CD4-positive, alpha-beta T cell treated with Interleukin-6 for 4 hours (primary cell): Measurements from ENCODE around the gene LZTS3.
"Not testable (repeated sequence)": the region's sequence is repeated elsewhere in the genome, so short reads cannot be mapped to it uniquely, and the experiment has no call there.

ENCODE experiments used
- DNase-seq: peaks from one replicate; pipeline ENCODE4 v3.0.0-alpha.2; 2020; ENCODE audit warnings: mixed read lengths

Gene LZTS3

GRCh38 chr20:3172933-3173609 lies at the start of gene LZTS3:
Gene LZTS3, minus strand, starts transcription at chr20:3173549. Its CDS starts 6,386 bp downstream, at chr20:3167163.
- DNase-seq = peak; percentile 89

GRCh38 chr20:3221398-3222226 lies 48.3 kb upstream of the LZTS3 start:
- no peak for DNase-seq

DNA sequence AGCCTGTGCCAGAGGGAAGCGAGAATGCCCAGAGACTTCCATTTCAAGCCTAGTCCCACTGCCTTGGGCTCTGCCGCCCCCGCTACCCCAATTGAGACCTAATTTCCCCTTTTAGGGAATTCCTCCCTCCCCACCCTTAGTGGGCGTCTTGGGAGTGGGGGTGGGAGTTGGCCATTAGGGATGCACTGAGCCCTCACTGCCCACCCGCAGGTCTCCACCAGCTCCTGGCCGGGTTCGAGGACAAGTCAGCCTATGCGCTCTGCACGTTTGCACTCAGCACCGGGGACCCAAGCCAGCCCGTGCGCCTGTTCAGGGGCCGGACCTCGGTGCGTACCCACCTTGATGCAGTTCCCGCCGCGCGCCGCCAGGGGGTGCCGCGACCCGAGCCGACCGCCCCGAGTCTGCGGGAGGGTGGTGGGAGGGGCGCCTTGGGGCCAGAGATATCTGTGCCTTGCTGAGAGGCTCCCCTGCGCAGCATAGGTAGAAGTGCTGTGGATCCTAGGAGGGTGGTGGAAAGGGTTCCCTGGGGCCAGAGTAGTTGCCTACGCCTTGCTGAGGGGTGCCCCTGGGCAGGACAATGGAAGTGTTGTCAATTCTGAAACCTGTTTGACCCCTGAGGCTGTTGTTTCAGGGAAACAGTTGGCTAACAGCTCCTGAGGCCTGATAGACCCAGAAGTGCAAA lies 45.1 kb upstream of the LZTS3 start:
- peak; percentile 75 for DNase-seq

DNA sequence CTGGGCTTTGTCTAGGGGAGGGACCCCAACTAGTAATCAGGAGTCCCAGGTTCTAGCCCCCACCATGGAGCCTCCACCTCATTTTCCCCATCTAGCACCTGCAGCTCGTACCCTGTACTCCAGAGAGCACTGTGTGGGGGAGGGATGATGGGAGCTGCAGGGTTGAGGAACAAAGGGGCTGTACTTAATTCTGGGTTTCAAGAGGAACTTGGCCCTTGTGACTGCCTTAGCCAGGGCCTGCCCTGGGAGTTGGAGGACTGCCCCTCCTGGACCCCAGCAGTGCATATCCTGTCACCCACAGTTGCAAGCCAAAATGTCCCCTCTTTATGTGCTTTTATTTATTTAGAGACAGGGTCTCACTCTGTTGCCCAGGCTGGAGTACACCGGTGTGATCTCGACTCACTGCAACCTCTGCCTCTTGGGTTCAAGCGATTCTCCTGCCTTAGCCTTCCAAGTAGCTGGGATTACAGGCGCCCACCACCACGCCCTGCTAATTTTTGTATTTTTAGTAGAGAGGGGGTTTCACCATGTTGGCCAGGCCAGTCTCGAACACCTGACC lies 42.1 kb upstream of the LZTS3 start:
- DNase-seq = not testable (repeated sequence)

DNA sequence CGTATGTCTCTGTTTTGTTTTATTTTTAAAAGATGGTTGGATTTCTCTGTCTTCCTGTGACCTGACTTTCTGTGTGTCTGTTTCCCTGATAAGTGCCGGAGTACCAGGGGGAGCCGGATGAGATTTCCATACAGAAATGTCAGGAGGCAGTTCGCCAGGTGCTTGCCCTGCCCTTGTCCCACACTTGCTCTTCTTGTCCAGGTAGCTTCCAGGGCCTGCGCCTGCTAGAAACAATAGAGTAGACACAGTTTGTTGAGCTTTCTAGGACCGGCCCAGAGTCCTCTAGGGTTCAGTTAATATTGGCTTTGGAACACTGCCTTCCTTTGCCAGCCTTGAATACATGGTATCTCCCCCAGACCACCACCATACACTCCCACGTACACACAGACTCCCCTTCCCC lies 39.9 kb upstream of the LZTS3 start:
- no peak for DNase-seq

- no peak for DNase-seq
These were observed 37.0 kb upstream of the LZTS3 start for GRCh38 chr20:3210346-3210745.

GRCh38 chr20:3209946-3210317 lies 36.6 kb upstream of the LZTS3 start:
- DNase-seq = no peak

DNA sequence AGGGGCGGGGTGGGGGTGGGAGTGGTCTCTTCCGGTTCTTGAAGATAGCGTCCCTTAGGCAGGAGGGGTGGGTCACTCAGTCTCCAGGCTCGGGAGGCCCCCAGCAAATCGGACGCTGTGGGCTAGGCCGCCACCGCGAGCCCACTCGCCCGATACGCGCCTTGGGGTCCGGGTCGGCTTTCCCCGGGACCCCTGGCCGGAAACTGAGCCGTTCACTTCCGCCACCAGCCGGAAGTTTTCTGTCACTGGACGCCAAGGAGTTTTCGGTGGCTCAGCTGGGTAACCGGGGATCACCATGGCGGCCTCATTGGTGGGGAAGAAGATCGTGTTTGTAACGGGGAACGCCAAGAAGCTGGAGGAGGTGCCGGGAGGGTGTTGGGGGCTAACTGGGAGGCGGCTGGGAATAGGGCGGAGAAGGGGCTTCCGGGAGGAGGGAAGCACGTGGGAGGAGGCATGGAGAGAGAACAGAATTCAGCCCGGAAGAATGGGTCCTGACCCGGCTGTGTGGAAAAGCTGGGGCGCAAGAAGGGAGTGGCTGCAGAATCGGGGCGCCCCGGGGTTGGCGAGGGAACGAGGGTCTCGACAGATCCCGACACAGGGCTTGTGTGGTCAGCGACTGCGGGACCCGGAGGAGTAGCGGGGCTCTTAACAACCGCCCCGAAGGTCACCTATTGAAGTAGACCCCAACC lies 36.1 kb upstream of the LZTS3 start, which contains the start of gene ITPA:
ITPA (plus strand) TSS at position 242 of the 689 bp plus-strand sequence; CDS start at position 296, 54 bp downstream.
- DNase-seq = peak; percentile 68

DNA sequence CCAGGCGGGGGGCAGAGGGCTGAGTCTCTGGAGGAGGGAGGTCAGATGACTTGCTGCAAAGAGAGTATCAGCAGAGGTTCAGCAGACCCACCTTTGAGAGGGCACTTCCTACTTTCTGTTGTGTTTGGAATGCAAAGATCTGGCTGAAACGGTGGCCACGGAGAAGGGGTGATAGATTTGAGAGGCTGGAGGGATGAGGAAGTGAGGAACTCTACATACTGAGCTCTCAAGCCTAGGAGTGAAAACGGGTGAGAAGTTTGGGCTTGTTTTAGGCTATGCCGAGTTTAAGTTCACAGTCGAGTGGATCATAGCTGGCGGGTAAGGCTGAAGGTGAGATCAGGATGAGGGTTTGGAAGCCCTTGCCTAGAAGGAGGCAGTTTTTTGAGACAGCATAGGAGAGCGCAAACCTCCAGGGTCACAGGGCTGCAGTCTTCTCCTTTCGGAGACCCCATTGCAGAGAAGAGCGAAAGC lies 35.5 kb upstream of the LZTS3 start:
- no peak for DNase-seq

- peak; percentile 92 for DNase-seq
These were observed 30.9 kb upstream of the LZTS3 start, which contains the start of gene DDRGK1 for GRCh38 chr20:3204124-3204794. Gene DDRGK1, minus strand, starts transcription at chr20:3204682. Its CDS starts 55 bp downstream, at chr20:3204627.

DNA sequence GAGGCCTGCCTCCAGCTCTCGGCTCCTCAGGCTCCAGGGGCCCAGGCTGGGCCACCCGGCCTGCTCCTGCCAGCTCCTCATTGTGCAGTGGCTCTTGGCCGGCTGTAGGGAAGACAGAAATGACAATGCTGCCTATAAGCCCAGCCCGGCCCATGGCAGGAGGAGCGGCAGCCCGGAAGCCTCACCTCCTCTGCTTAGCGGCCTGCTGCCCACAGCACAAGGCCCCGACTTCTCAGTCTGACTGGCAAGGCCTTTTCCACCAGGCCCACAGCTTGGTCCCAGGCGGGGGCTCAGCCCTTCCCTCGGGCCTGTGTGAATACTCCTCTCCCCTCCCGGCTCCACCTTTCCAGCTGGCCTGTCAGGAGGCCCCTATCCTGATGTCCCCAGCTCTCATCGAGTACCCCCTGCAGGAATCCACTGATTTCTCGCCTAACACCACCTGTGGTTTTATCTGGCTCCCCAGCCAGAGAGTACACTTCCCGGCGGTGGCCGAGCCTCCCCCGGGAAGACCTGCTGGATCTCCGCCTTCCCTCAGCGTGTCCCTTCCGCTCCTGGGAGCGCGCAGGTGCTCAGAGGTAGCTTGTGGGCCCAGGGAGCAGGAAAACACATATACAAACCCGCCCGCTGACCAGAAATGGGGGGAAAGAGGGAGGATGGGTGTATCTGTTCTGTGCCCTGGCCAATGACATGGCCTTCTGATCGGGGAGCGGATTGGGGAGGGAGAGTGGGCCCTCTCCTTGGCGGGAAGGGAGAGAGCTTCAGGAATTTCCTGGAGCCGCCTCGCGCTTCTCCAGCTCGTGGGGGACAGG lies 30.2 kb upstream of the LZTS3 start:
- DNase-seq = peak; percentile 35

- no peak for DNase-seq
These were observed 29.6 kb upstream of the LZTS3 start for GRCh38 chr20:3202965-3203314.

DNA sequence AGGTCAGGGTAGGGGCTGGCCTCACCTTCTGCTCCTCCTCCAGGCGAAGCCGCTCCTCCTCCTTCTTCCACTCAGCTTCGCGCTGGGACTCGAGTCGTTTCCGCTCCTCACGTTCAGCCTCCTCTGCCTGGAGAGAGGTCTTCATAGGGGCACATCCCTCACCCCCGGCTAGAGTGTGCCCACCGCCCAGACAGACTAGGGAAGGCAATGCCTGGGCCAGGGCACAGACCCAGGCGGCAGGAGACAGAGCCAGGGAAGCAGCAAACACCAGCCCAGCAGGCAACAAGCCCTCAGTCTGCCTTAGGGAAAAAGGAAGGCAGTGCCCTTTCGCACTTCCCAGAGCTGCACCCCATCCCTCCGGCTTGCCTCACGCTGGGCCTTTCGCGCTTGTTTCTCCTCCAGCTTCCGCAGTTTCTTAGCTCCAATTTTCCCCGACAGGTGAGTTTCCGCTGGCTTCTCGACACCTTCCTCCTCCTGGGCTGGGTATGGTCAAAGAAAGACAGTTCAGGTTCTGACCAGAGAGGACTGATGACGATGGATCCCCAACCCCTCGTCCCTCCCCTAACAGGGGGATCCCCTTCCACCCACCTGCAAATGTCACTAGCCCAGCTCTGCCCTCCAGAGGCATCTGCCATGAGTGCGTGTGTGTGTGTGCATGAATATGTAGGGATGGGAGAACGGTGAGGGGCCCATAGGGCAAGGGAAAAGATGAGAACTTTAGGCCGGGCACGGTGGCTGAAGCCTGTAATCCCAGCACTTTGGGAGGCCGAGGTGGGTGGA lies 26.8 kb upstream of the LZTS3 start:
- DNase-seq = no peak

DNA sequence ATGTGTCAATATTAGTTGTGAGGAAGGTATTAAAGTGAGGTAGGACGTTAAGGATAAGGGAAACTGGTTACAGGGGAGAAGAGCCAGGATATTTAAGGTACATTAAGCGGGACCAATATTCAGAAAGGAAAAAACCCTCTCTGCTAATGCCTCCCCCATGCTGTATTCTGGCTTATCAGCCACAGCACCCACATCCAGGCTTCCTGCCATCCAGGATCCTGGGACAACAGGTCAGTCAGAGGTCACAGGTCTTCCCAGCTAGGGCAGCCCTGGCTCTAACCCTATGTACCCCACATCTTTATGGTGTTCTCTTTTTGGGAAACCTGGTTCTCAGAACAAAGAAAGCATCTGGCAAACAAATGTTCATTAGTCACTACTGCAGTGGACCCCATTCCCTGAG lies 25.9 kb upstream of the LZTS3 start:
- no peak for DNase-seq

DNA sequence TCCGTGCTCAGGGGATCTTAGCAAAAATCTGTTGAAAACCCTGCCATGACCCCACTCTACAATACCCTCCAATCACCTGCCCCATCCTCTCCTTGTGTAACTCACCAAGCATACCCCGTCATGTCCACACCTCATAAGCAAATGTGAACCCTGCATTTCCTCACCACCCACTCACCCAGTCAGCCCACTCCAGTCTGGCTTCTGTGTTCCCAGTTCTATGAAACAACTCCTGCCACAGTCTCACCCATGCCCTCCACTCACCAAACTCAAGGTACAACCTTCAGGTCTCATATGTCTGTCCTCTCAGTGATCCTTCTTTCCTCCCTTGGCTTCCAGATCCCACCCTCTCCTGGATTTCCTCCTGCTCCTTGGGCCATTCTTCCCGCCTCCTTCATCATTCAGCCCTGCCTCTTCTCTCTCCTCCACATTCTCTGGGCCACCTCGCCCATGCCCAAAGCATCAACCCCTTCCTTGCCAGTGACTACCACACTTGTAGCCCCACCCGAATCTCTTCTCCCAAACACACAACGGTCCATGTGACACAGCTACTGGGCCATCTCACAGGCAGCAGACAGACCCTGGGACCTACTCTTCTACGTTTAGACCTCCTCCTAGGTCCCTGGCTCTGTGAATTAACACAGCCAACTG lies 22.4 kb upstream of the LZTS3 start:
- no peak for DNase-seq

DNA sequence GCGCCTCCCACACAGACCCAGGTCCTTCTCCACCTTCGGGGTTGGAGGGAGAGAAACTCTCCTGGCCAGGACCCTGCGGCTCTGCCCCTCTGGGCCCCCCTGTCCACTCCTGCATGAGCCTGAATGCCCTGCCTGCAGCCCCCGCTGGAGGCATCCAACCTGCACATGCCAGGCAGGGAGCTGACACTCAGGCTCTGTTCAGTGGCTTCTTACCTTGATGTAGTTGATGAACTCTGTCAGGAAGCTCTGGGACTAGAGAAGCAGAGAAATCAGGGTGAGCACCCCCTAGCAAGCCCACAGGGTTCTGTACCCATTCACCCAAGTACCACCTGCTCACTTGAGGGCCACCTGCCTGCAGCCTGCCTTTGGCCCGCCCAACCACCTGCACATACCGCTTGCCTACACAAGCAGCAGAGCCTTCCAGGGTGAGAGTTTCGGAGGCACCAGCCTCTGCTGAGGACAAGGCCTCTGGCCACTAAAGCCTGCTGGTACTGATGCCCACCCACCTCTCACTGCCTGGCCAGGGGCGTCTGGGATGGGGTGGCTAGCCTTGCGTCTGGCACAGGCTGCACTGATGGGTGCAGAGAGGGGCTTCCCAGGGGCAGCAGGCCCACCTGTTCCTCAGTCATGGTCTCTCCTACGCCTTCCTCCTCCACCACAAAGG lies 21.4 kb upstream of the LZTS3 start:
- no peak for DNase-seq

GRCh38 chr20:3193806-3194616 lies 20.7 kb upstream of the LZTS3 start:
- DNase-seq = no peak
